Stomach (tissue), 4 donors: ENCODE measurements around the gene COL5A1.
"Not testable (repeated sequence)": the region's sequence is repeated elsewhere in the genome, so short reads cannot be mapped to it uniquely, and the experiment has no call there.

Source experiments
- CTCF ChIP-seq, 7 experiments: fragments of 450-650 bp in 4 of 7; fragments of 200-600 bp in 3 of 7; sonication (generic) in 3 of 7; IDR thresholded peaks; one replicate each; pipeline ENCODE4 v1.5.1; 2016 to 2019; ENCODE audit warnings: antibody characterized with exemption in 7 of 7, control low read depth in 2 of 7, mild to moderate bottlenecking in 1 of 7
- EP300 ChIP-seq: sonication (generic); formaldehyde crosslinking; IDR thresholded peaks from one replicate; pipeline ENCODE4 v1.6.1; 2017; ENCODE audit warnings: antibody characterized with exemption
- POLR2A ChIP-seq, 4 donors: fragments of 450-650 bp; IDR thresholded peaks; one replicate each; pipeline ENCODE4 v1.6.1; 2016; ENCODE audit warnings: antibody characterized with exemption in 4 of 4, control low read depth in 2 of 4, mild to moderate bottlenecking in 1 of 4, moderate library complexity in 1 of 4
- POLR2AphosphoS5 ChIP-seq, 3 donors: sonication (generic); formaldehyde crosslinking; IDR thresholded peaks; one replicate each; pipeline ENCODE4 v1.6.1; 2016; ENCODE audit warnings: antibody characterized with exemption in 3 of 3

GRCh38 chr9:134668977-134669376, 27.4 kb downstream of the COL5A1 start:
- not testable (repeated sequence) for TF ChIP-seq EP300; POLR2AphosphoS5 (IDR thresholded peaks at IDR 0.05); CTCF (IDR thresholded peaks at IDR 0.05); POLR2A (IDR thresholded peaks at IDR 0.05)
